ENCODE data around the gene PSTPIP1.
A peak's percentile ranks its signal among the peaks of the same experiment; 100 is the strongest.

The PSTPIP1 gene

DNA sequence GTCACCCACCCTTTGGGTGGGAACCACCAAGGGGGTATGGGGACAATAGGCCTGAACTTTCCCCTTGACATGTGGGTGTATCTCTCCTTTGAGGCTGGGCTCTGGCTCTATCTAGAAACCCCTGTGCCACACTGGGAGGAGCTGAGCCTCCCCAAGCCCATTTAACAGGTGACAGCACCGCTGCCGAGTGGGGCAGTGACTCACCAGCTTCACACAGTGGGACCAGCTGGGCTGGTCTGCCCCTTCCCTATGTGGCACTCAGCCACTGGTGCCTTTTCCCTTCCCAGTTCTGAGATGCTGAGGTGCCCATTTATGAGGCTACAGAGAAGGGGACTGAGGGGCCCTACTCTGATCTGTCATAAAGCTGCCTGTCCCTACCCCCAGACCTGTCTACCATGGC is 5.1 kb downstream of the PSTPIP1 start:
- DNase-seq, result no peak

DNA sequence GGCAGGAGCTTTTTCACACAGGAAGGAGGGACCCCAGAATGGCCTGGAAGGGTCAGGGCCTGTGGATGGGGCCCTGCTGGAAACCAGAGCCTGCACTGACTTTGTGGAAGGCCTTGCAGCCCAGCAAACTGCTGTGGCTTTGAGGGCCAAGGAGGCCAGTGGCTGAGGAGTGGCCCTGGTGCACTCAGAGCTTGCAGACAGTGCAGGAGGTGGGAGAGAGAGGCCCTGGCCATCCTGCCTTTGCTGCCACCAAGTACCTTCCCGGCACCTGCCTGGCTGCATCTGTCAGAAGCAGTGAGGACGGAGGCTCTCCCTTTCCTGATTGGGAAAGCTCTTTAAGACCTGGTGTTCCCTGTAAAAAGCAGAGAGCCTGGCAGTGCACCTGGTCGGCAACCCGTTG is 6.4 kb downstream of the PSTPIP1 start:
- DNase-seq, result no peak

DNA sequence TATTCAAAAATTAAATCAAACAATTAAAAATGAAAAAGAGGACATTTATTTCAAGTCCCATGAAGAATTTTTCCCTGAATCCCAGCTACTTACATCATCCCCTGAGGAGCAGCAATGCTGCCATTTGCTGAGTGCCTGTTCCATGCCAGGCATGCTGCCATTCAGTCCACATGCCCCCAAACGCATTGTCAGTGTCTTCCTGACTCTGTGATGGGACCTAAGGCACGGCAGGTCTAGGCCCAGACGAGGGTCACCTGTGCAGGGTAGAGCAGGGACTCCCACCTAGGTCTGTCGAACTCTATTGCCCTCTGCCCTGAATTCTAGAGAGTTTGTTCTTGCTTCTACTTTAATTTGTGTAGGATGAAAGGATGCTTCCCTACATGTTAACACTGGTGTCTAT is 7.0 kb downstream of the PSTPIP1 start:
- no peak for DNase-seq

DNA sequence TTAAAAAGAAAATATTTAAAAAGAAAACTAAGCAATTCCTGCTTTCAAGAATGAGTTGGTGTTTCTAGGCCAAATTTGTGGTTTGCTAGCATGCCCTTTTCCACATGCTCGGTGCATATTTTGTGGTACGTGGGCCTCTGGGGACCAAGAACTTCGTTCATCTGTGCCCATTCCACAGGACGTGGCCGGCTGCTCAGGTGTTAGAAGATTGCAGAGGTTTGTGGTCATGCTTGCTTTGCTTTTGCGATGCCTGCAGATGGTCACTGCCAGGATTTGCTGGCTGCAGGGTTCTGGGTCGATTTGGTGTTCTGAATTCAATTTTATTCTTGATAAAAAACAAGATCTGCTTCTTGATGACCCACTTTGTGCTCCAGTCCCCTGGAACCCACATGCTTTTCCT is 7.5 kb downstream of the PSTPIP1 start:
- peak in 1 of 5 experiments; percentile 34 for DNase-seq

DNA sequence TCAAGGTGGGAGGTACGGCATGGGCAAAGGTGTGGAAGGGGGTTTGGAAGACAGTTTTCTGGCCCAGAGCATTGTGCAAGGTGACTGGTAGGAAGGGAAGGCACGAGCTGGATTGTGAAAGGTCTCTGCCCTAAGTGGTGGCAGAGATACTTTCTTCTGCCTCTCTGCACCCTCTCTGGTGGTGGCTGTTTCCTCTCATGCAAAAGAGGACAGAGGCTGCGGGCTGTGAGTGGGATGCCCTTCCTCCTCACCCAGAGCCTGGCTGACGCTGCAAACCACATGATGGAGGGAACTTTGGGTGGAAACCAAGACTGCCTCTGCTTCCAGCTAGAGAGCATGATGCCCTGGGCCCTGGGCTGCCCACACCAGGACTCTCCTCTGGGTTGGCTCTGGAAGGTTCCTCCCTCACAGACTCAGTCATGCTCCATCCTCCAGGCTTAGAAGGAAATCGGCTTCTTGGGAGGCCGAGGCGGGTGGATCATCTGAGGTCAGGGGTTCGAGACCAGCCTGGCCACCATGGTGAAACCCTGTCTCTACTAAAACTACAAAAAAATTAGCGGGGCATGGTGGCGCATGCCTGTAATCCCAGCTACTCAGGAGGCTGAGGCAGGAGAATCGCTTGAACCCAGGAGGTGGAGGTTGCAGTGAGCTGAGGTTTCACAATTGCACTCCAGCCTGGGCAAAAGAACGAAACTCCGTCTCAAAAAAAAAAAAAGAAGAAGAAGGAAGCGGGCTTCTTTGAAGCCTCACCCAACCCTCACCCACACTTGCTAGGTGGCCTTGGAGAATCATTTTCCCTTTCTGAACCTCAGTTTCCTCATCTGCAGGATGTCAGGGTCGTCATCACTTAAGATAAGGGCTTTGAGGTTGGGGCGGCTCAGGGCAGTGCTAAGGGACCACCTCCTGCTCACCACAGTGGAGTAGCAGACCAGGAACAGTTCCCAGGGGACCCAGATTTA is 8.3 kb downstream of the PSTPIP1 start:
- peak in 4 of 5 experiments; percentile 51 to 92 (median 73) for DNase-seq

DNA sequence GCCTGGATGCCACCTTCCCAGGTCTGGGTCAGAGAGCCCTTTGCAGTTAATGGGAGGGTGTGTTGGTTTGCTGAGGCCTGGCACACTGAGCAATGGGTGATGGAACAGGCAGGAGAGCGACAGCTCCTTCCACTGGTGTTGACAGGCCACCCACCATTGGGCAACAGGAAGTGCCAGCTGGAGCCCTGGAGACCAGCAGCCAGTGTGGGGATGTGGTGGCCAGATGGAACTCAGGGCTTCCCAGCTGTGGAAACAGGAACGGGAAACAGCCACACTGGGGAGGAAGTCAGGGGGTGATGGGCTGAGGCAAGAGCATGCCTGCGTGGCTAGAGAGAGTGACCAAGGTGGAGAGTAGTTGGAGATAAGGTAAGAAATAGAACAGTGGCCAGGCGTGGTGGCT is 9.3 kb downstream of the PSTPIP1 start:
- DNase-seq, result no peak

DNA sequence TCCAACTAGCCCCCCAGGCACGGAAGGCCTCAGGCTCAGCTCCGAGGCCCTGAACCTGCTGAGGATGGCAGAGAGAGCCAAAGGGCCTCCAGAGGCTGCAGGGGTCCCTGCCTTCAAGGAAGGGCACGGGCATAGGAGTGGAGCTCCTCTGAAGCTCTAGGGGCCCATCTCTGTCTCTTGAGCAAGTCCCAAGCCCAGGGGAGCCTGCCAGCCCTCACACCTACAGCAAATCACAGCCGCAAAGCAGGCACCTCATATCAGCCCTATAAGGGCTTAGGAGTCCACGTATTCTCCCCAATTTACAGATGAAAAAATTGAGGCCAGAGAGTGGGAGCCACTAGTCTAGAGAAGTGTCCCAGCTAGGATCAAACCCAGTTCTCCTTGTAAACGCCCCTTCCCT is 14.2 kb downstream of the PSTPIP1 start:
- no peak for DNase-seq

DNA sequence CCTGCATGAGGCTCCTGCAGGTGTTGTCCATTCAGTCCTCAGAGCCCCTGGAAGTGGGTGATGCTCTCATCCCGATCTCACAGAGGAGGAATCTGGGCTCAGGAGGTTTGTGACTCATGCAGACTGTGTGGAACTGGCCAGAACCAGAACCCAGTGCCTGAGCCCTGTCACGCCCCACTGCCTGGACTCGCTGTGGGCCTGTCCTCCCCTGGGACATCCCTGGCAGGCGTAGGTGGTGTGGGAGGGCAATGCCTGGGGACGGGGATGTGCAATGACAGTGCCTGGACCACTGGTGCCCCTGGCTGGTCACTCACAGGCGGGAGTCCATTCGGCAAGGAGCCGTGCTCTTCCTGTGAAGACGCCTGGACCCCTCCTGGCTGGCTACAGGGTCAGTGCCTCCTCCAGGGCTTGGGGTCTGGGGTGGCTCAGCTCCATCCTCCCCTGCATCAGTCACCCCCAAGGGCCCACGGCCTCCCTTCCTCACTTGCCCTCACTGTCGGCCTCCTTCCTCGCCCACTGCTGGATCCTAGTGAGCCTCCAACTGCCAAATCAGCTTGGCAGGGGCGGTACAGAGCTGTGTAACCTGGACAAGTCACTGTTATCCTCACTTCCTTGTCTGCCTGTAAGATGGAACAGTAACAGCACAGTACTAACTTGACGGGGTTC is 14.9 kb downstream of the PSTPIP1 start:
- no peak for DNase-seq

DNA sequence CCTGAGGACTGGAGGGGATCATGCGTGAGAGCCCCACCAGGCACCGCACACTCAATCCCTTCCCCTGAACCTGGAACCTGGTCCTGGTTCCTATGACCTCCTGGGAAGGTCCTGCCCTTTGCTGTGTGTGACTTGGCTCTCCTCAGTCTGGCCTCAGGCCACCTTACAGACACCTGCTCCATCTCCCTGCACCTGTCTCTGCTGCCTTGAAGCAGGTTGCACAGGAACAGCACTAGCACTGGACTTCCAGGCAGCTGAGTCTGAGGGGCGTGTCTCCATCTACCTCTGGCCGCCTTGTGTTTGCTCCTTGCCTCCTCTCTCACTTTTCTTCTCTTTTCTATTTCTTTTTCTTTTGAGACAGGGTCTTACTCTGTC is 15.4 kb downstream of the PSTPIP1 start:
- DNase-seq, result no peak

DNA sequence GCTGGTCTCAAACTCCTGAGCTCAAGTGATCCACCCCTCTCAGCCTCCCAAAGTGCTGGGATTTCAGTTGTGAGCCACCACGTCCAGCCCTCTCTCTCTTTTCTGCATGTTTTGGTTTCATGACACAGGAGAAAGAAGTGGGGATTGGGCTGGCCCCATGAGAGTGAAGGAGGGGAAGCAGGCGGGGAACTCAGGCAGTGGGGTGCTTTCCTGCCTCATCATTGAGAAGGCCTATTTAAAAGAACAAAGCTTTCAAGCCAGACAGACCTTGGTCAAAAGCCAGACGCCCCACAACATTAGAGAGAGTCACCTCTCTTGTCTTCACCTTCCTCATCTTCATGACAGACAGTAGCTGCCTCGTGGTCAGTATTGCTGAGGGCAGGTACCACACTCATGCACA is 15.9 kb downstream of the PSTPIP1 start:
- peak in 1 of 5 experiments; percentile 58 for DNase-seq

DNA sequence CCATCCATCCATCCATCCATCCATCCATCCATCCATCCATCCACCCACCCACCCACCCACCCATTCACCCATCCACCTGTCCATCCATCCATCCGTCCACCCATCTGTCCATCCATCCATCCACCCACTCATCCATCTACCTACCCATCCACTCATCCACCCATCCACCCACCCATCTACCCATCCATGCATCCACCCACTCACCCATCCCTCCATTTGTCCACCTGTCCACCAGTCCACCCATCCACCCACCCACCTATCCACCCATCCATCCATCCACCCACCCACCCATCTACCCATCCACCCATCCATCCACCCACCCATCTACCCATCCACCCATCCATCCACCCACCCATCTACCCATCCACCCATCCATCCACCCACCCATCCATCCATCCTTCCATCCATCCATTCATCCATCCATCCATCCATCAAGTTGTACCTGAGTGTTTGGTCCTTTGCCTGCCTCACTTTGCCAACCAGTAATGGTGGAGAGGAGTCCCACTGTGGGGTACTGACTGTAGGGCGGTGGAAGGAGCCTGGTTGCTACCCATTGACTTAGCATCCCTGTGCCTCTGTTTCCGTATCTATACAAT is 17.3 kb downstream of the PSTPIP1 start:
- no peak for DNase-seq

DNA sequence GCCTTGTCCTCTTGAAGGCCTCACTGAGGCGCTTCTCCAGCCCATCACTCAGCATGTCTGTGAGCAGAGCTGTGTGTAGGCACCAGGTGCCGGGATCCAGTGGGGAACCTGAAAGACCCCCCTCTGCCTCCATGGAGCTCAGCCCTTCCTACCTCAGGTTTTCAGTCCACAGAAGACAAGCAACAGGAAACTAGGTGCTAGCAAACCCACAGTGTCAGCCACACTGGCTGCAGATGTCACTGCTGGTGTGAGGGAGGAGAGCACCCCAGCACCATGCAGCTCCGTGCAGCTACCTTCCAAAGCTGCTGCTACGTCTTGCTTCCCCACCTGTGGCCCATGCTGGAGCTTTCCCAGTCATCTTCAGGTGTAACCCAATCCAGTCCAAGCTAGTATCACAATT is 17.9 kb downstream of the PSTPIP1 start:
- peak in 2 of 5 experiments; percentile 76 to 87 for DNase-seq

DNA sequence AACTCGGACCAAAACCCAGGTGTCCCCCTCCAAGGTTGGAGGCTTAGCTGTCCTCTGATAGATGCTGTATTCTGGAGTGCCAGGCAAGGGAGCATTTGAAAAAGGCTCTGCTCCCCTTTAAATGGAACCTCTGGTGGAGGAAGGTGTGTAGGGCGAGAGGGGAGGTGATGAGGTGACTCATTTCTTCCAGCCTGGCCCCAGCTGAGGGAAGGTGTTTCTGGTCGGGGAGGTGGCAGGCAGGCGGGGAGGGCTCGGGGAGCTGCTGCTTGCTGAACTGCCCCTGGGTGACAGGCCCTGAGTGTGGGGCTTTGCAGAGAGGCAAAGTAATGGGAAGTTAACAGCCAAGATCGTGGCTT is 18.8 kb downstream of the PSTPIP1 start:
- peak; percentile 35 to 94 (median 77) for DNase-seq

DNA sequence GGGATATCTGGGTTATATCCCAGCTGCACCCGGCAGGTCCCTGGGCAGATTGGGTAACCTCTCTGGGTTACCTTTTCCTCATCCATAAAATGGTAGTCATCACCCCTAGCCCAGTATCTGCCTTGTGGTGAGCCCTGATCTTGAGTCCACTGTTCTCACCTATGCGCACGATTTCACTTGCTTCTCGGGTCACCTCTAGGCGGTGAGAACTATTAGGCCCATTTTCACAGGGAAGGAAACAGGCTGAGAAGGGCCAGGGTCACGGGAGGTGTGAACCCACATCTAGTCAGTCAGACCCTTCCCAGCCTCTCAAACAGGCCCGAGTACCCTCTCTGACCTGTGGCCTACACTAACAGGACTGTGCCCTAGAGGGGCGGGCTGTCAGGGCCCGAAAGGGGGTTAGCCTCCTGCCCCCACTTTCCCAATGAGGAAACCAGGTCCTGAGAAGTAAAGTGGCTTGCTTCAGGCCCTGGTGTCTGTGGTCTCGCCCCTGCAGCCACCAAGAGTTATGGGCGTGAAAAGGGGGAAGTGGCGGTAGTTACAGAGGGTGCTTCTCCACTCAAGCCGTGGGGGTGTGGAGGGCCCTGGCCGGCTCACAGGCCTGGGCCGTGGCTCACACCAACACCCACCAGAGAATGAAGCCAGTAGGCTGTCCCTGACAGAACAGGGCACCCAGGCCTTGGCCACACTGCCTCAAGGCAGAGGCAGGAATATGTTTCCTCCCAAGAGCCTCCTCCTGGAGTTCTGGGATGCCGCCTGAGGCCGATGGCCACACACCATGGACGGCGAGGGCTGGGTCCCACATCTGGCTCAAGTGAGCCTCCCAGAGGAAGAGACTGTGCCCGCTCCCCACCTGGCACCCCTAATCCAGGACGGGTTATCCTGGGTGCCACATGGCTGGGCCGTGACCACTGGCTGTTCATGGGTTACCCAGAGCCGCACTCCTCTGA is 19.5 kb downstream of the PSTPIP1 start:
- peak in 2 of 5 experiments; percentile 44 to 50 for DNase-seq

DNA sequence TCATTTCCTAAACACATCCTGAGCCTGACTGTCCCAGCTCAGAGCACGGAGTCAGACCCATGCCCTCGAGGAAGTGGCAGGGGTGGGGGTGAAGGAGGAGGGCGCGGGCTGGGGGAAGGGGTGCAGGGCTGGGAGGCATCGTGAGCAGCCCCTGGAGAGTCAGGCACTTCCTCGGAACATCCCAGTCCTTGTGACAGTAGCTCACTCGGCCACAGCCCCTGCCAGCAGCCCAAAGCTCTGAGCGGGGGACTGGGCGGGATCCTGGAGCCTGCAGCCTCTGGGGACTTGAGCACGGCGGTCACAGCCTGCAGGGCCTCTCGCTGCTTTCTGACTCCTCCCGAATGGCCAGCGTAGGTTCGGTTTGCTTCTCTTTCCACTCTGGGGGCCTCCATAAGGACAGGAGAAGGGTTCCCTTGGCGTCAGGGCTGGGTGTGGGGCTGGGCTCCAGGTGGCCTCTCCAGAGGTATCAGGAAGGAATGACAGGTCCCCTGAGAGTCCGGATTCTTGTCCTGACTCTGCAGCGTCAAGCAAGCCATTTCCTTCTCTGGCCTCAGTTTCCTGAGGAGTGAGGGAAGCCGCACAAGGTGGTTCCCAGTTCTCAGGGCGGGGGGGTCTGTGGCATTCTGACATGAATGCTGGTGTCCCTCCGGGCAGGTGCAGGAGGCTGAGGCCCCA is 20.9 kb downstream of the PSTPIP1 start:
- DNase-seq, result no peak

DNA sequence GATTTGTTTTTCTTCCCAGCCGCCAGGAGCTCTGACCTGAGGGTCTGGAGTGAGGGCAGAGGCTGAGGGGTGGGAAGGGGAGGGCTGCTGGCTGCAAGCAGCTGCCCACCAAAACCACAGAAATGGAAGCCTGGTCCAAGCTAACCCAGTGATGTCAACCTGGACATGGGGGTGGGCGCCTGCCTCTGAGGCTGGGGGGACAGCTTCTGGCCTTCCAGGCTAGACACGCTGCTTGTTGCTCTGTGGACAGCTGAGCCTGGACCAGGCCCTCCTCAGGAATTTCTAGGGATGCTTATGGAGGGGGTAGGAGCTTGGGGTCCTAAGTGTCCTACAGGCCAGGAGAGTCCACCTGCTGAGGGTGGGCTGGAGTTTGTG is 21.4 kb downstream of the PSTPIP1 start:
- no peak for DNase-seq

DNA sequence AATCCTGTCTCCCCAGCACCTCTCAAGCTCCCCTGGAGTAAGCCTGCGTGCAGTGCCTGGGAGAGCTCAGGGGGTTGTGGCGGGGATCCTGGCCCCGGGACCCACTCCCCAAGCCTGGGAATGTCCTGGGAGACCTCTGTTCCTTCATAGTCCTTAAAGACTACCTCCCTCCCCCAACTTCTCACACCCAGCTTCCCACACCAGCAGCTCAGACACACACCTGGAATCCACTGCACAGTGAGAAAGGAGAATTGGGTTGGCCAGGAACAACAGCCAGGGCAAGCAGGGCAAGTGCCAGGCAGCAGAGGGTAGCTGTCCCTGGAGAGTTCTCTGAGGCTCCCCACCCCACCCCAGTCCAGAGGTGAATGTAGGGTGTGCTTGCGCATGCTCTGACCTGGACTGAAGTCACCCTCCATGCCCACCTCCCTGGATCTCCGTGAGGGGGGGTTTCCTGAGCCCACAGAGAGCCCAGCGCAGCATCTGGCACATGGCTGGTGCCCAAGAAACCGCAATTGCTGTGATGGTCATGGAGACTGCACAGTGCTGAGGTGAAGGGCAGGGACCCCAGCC is 22.2 kb downstream of the PSTPIP1 start:
- no peak for DNase-seq

DNA sequence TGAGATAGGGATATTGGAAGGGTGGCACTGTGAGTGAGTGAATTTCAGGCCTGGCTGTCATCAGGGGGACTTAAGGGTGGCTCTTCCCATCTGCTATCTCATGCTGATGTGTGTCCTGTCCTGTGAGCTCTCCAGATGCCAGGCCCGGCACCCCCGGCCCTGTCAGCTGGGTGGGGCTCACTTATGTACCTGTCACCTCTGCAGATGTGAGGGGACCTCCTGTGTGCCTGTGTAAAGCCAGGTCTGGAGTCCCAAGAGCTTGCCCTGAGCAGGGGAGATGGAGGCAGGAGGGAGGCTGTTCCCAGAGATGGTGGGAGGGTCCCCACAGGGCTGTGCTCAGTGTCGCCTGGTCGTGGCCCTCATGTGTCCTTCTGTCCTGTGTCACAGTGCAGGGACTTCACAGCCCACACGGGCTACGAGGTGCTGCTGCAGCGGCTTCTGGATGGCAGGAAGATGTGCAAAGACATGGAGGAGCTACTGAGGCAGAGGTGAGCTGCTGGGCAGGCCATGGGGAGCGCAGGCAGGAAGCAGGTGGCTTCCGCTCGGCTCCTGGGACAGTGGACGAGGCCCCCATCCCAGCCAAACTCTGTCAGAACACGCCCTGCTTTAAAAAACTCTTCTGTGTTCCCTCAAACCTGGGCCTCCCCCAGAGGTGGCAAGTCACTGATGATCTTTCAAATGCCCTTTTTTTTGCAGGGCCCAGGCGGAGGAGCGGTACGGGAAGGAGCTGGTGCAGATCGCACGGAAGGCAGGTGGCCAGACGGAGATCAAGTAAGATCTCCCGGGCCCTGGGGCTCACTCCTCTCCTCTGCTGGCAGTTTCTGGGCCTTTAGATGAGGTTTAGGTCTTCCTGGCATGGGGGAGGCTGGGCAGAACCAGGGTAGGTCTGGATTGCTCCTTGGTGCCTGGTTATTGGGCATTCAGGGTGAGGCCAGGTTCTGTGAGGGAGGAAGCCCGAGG is 23.1 kb downstream of the PSTPIP1 start:
- DNase-seq, result no peak

DNA sequence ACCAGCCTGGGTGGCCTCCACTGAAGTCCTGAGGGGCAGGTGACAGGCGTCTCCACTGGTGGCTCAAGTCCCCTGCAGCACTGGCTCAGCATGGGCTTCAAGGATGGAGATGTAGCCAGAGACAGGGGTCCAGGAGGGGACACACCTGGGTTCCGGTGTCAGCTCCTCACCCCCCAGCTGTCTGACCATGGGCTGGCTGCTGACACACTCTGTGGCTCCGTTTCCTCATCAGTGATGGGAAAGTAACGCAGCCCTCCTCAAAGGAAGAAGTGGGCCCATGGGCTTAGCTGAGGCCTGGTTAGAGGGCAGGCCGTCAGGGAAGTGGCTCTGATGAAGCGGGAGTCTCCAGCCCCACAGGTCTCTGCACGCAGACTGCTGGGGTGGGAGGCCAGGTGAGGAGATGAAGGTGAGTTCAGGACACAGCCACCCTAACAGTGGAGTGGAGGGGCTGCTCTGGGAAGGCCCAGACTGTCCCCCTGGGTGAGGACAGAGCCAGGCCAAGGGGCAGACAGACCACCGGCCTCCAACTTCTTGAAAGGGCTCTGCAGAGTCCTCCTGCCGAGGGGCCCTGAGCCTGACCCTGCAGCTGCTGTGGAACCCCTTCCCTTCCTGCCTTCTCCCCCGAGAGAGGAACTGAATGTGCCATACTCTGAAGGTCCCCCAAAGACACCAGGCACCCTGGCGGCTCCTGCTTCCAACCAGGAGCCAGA is 24.0 kb downstream of the PSTPIP1 start:
- DNase-seq, result no peak

Measured in T-helper 2 cell (primary cell).